Right renal cortex interstitium (tissue), 3 donors: ENCODE results near the gene GID4. TPM values are rescaled to one million over a fixed set of nuclear protein-coding genes. Genes with fewer than 3 reads are reported as not detected.

ENCODE experiments used
- DNase-seq, 3 donors: peaks; one replicate each; pipeline ENCODE4 v3.0.0-alpha.2; 2013; ENCODE audit warnings: low read depth in 3 of 3, low spot score in 2 of 3
- polyA plus RNA-seq, 3 donors: library from polyadenylated mRNA; unstranded; fragments of 120-200 nt; gene quantifications; one replicate each; pipeline ENCODE4 v1.2.1, GENCODE V29; 2013; ENCODE audit not compliant: insufficient read length in 3 of 3

Gene GID4
- polyA plus RNA-seq, 3 donors = 12.7 to 15.2 (median 13.7) TPM

- no peak for DNase-seq
Measured at GRCh38 chr17:18093616-18094408, 54.6 kb downstream of the GID4 start.

DNA sequence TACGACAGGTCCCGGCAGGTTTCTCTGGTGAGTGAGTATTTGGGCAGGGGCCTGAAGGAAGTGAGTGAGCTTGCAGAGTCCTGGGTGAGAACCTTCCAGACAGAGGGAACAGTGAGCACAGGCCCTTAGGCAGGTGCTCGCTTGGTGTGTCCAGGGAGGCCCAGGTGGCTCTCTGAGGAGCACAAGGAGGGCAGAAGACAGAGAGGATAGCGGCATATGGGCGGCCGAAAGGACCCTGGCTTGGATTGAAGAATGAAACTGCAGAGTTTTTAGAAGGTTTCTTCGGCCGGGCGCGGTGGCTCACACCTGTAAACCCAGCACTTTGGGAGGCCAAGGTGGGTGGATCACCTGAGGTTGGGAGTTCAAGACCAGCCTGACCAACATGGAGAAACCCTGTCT lies 55.2 kb downstream of the GID4 start:
- no peak for DNase-seq

DNA sequence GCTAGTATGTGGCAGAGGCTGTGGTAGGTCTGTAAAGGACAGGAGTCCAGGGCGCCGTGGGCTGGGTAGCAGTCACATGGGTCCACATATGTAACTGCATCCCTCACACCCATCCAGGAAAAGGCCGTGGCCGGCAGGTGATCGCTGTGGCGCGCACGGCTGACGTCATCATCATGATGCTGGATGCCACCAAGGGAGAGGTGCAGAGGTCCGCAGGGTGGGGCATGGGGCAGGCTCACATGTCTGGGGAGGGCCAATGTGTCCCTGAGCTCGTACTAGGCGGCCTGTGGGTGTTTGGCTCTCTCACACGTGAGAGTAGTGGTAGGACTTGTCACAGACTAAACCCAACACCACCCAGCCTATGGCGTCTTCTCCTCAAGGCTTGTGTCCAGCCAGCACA lies 60.3 kb downstream of the GID4 start:
- no peak for DNase-seq

- no peak for DNase-seq
Measured at GRCh38 chr17:18100616-18101015, 61.4 kb downstream of the GID4 start.

DNA sequence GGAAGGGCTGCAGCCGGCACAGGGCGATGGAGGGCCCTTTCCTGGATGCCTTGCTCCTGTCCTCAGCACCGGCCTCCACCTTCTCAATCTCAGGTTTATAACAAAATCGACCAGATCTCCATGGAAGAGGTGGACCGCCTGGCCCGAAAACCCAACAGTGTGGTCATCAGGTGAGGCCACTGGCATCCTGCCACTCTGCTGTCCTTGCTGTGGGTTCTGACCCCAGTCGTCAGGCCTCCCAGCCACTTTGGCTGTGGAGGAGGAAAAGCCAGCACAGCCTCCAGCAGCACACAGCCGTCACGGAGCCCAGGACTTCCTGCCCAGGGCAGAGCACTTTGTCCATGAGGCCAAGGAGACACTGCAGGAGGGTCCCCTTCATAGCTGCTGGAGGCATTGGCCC lies 62.6 kb downstream of the GID4 start:
- no peak for DNase-seq

- no peak for DNase-seq
Measured at GRCh38 chr17:18102640-18103039, 63.4 kb downstream of the GID4 start.

GRCh38 chr17:18105027-18105426 lies 65.8 kb downstream of the GID4 start:
- DNase-seq = no peak

- no peak for DNase-seq
Measured at GRCh38 chr17:18105595-18105994, 66.4 kb downstream of the GID4 start.

GRCh38 chr17:18106211-18106610 lies 67.0 kb downstream of the GID4 start:
- DNase-seq = no peak

DNA sequence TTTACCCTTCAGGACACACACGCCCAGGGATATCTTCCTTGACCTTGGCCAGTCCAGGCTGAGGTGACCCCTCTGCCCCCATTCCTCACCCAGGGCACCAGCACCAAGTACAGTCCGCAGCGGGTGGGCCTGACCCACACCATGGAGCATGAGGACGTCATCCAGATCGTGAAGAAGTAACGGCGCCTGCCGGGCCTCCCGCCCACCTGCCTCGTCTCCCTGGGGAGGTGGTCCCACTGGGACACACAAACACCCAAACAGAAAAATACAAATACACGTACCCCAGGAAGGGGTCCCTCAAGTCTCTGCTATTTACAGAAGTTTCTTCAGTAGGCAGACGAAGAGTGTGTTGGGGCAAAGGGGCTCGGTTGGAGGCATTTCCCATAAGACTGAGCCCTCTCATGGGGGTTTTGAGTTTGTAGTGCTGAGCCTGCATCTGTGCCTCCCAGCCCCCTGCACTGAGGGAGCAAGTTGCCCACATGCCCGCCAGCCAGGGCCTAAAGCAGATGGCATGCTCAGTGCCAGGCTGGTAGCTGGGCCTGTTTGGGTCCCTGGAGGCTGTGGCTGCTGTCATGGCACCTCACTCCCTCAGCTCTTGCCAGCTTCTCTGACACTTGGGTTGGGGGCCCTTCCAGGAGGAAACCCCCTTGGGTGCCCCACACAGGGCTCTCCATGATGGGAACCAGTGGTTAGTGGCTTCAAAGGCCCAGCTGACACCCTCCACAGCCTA lies 68.0 kb downstream of the GID4 start:
- DNase-seq = no peak

DNA sequence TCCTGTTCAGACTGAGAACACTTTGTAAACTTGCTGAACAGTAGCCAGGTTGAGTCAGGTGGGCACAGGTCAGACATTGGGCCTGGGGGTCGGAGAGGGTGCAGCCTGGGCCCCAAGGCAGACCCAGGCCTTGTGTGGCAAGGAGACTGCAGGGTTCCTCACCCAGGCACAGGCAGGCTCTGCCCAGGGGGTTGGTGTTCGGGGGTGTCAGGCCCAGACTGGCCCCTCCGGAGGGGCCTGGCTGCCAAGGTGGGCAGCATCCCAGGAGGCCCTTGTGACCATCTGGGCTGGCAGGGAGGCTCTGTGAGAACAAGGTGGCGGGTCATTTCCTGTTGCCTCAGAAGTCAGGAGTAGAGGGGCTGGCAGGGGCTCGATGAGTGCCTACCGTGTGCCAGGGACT lies 68.8 kb downstream of the GID4 start:
- no peak for DNase-seq

DNA sequence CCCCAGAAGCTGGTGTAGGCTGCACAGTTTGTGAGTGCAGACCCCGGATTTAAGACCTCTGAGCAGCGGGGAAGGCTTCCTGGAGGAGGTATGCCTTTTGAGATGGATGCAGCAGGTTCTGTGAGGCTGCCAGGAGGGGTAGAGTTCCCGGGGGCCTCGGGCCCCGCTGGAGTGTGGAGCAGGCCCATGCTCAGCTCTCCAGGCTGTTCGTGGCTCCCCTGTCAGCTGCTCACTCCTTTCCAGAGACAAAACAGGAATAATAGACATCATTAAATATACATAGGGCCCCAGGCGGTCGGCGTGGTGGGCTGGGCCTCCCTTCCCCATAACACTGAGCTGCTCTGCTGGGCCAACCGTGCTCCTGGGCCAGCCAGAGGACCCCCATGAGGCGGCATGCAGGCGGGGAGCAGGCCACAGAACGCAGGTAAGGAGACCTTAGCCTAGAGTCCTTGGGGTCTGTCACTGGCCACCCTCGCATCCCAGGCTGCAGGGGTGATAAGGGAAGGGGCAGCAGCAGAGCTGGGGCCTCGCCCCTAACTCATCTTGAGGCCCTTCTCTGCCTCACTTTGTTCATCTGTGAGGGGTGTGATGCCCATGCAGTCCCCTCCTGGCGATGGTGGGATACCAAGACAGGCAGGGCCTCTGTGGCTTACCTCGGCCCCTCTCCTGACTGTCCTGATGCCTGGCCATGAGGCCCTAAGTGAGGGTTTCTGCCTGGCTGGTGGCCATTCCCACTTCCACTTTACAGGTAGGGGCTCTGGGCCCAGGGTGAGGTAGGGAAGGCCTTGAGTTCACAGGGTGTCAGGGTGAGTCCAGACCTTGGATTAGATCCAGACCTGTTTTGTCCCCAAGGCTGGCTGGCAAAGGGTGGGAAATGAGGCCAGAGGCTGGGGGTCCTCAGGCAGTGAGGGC lies 69.4 kb downstream of the GID4 start, which contains the start of gene MYO15A:
TSS of gene MYO15A (plus strand) at position 356 of the 912 bp plus-strand sequence. CDS start 10,045 bp downstream, outside the sequence.
- DNase-seq = no peak

DNA sequence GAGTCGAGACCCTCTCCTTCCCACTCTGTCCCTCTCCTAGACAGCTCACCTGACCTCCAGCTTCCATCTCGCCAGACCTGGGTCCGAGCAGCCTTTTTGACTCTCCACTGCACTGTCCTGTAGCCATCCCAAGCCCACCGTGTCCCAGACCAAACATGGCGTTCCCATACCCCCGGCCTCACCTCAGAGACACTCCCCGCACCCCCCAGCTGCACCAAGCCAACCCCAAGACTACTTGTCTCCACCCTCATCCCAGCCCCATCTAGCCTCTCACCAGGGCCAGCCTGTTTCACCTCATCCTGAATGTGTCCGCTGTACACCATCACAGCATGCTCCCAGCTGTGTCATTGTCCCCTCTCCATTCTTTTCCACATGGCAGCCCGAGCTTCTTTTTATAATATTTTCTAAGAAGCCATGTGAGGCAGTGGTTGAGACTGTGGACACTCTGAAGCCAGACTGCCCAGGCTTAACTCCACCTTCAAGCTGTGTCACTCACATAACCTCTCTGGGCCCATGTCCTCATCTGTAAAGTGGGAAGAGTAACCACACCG lies 70.8 kb downstream of the GID4 start:
- DNase-seq = no peak

- no peak for DNase-seq
Measured at GRCh38 chr17:18110636-18111145, 71.5 kb downstream of the GID4 start.

DNA sequence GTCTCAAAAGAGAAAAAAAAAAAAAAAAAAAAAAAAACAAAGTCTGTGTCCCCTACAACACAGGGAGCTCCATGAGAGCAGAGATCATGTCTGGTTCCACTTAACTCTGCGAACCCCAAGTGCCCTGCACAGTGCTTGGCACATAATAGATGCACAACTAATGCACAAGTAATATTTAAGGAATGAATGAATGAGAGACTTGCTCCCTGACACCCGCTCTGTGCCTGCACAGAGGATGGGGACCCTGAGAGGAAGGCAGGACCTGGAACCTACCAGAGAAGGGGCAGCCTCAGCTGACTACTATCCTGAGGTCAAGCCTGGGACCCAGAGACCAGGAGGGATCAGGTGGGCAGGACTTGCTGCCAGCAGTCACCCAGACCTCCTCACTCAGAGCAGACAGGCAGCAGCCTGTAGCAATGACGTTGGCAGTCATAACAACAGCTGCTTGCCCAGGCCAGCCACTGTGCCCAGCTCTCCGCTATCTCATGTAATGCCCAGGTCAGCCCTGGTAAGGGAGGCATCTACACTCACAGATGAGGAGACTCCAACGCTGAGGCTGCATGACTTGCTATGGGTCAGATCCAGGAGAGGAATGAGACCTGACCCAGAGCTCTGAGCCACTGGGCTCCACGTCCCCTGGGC lies 72.2 kb downstream of the GID4 start:
- no peak for DNase-seq

- DNase-seq = no peak
Measured at GRCh38 chr17:18115517-18115916, 76.3 kb downstream of the GID4 start.

DNA sequence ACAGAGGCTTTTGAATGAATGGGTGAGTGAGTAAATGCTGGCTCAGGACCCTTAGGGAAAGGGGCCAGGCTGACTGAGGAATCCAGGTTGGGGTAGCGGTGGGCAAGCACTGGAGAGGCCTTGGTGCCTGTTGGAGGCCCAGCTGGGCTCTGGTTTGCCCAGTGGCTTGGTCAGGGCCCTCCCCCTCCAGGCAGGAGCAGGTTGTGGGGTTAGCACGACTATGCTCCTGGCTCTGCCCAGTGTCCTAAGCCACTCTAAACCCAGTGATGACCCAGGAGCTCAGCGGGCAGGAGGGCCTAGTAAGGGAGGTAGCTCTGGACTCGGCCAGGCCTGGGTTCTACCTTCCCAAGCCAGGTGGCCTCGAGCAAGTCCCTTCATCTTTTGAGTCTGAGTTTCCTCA lies 76.9 kb downstream of the GID4 start:
- DNase-seq = no peak

DNA sequence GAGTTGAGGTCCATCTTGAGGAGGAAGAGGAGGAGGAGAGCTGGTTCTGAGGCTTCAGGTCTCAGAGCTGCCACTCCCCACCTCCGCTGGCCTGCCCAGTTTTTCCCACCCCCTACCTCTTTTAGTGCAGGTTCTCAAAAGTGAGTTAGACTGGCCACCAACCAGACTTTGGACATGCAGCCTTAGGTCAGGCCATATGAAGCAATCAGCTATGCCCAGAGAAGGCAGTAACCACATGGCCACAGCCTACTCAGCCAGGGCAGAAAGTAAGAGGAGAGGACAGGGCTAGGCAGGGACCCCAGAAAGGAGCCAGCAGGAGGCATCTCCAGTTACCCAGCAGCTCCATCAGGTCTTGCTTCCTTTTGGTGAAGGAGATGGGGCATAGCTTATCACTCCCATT lies 78.3 kb downstream of the GID4 start:
- no peak for DNase-seq
